GM10266 (cell line): ENCODE measurements around the gene SZT2.

Source experiments
- DNase-seq: peaks from one replicate; pipeline ENCODE4 v3.0.0; 2012; ENCODE audit errors: extremely low spot score
- TF ChIP-seq, protein P1 (sequence below): IDR thresholded peaks from 2 replicates; pipeline ENCODE4 v1.5.1; 2012; ENCODE audit warnings: mild to moderate bottlenecking, low read depth; ENCODE audit not compliant: control insufficient read depth, insufficient read depth; ENCODE audit errors: missing control alignments

The SZT2 gene

GRCh38 chr1:43444151-43444828 lies 54.6 kb downstream of the SZT2 start:
- TF ChIP-seq, protein P1, sequence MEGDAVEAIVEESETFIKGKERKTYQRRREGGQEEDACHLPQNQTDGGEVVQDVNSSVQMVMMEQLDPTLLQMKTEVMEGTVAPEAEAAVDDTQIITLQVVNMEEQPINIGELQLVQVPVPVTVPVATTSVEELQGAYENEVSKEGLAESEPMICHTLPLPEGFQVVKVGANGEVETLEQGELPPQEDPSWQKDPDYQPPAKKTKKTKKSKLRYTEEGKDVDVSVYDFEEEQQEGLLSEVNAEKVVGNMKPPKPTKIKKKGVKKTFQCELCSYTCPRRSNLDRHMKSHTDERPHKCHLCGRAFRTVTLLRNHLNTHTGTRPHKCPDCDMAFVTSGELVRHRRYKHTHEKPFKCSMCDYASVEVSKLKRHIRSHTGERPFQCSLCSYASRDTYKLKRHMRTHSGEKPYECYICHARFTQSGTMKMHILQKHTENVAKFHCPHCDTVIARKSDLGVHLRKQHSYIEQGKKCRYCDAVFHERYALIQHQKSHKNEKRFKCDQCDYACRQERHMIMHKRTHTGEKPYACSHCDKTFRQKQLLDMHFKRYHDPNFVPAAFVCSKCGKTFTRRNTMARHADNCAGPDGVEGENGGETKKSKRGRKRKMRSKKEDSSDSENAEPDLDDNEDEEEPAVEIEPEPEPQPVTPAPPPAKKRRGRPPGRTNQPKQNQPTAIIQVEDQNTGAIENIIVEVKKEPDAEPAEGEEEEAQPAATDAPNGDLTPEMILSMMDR: no peak
- DNase-seq: no peak

GRCh38 chr1:43444836-43445235 lies 55.1 kb downstream of the SZT2 start:
- DNase-seq: no peak
- TF ChIP-seq, protein P1: no peak

GRCh38 chr1:43445606-43446387 lies 56.1 kb downstream of the SZT2 start:
- no peak for DNase-seq
- TF ChIP-seq, protein P1: no peak

DNA sequence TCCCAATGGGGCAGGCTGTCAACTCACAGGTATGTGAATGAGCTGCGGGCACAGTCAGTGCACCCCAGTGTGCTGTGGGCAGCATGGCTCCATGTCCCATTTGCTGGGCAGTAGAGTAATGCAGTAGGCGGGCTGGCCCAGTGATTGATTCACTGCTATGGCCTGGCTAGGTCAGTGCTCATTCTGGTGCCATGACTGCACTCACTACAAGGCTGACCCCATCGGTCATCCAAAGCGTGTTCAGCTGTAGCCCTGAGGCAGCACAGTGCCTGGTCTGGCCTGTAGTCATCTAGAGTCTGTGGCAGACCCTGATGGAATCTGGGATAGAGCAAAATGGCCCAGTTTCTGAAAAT lies 56.7 kb downstream of the SZT2 start:
- TF ChIP-seq, protein P1: no peak
- no peak for DNase-seq

GRCh38 chr1:43446881-43447835 lies 57.5 kb downstream of the SZT2 start:
- TF ChIP-seq, protein P1: no peak
- no peak for DNase-seq

DNA sequence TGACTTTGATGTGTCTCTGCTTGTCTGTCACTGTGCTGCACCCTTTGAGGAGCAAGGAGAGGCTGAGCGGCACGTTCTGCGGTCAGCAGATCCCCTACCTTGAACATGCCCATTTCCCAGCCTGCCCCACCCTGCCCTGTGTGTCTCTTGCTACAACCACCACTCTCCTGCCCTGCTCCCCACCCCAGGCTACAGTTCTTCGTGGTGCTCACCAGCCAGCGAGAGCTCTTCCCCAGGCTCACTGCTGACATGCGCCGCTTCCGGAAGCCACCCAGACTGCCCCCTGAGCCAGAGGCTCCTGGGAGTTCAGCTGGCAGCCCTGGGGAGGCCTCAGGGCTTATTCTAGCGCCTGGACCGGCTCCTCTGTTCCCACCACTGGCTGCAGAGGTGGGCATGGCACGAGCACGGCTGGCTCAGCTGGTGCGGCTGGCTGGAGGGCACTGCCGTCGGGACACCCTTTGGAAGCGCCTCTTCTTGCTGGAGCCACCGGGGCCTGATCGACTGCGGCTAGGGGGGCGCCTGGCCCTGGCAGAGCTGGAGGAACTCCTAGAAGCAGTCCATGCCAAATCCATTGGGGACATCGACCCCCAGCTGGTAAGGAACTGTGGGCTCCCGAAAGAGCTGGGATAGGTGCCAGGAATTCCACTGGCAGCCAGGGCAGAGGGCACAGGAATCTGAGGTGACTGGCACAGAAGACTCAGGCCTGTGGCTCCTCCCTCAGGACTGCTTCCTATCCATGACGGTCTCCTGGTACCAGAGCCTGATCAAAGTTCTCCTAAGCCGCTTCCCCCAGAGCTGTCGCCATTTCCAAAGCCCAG lies 58.4 kb downstream of the SZT2 start:
- TF ChIP-seq, protein P1: no peak
- DNase-seq: no peak
